Liver (tissue), 3 donors: ENCODE data around the gene SYF2.
"Not testable (repeated sequence)": the region's sequence is repeated elsewhere in the genome, so short reads cannot be mapped to it uniquely, and the experiment has no call there.

Experiments used
- EGR1 ChIP-seq, 2 donors: IDR thresholded peaks; 2 replicates each; pipeline ENCODE4 v1.6.1; 2016 to 2018; ENCODE audit warnings: antibody characterized with exemption in 2 of 2, low read depth in 2 of 2
- FOXA1 ChIP-seq: IDR thresholded peaks from 2 replicates; pipeline ENCODE4 v1.6.1; 2016; ENCODE audit warnings: antibody characterized with exemption
- GABPA ChIP-seq, 2 donors: IDR thresholded peaks in 1 of 2; conservative IDR thresholded peaks in 1 of 2; 2 replicates each; pipeline ENCODE4 v1.6.1; 2016; ENCODE audit warnings: antibody characterized with exemption in 2 of 2, mild to moderate bottlenecking in 1 of 2, moderate library complexity in 1 of 2
- JUND ChIP-seq, 2 donors: IDR thresholded peaks; 2 replicates each; pipeline ENCODE4 v1.6.1; 2016; ENCODE audit warnings: antibody characterized with exemption in 2 of 2
- TAF1 ChIP-seq: conservative IDR thresholded peaks from 2 replicates; pipeline ENCODE4 v1.6.1; 2016; ENCODE audit warnings: antibody characterized with exemption, mild to moderate bottlenecking
- YY1 ChIP-seq: IDR thresholded peaks from 2 replicates; pipeline ENCODE4 v1.6.1; 2016; ENCODE audit warnings: antibody characterized with exemption, mild to moderate bottlenecking
- TF ChIP-seq, protein P1 (sequence below): fragments of 150-350 bp; IDR thresholded peaks from 2 replicates; pipeline ENCODE4 v1.5.1; 2017; ENCODE audit warnings: improper control_type of control experiment, low read depth, low read length; ENCODE audit not compliant: missing input control
- TF ChIP-seq, protein P2 (sequence below): IDR thresholded peaks from 2 replicates; pipeline ENCODE4 v1.6.1; 2016; ENCODE audit warnings: antibody characterized with exemption
- TF ChIP-seq, protein P3 (sequence below): IDR thresholded peaks from 2 replicates; pipeline ENCODE4 v1.6.1; 2016; ENCODE audit warnings: antibody characterized with exemption
- donor health status: healthy.
- donor health status: healthy.

DNA sequence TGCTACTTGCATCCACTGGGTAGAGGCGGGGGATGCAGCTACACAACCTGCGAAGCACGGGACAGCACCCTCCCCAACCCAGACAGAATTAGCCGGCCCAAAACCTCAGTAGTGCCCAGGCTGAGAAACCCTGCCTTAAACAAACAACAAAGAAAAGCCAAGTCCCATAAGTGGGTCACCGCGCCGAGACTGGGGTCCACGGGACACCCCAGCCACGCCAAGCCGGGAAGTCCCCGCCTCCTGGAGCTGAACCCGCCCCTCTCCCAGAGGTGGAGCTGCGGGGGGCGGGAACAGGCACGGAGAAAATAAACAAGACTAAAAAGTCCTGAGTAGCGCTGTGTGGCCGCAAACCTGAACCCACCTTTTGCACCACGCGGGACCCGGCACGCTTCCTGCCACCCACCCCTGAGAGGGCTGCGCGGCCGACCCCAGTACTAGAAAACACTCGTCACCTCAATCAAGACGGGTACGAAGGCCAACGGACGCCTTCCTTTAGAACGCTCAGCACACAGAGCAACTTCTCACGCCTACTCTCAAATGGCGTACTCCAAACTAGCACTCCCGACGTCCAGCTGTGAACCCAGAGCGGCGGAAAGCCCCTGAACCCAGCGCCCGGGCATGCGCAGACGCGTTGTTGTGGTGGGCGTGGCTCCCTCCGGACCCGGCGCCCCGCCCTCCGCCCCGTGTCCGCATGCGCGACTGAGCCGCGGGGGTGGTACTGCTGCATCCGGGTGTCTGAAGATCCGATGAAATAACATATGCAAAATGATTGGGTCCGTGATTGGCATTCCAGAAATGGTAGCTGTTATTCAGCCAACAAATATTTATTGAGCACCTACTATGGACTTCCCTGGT is 35.2 kb upstream of the SYF2 start:
- TF ChIP-seq, protein P1, sequence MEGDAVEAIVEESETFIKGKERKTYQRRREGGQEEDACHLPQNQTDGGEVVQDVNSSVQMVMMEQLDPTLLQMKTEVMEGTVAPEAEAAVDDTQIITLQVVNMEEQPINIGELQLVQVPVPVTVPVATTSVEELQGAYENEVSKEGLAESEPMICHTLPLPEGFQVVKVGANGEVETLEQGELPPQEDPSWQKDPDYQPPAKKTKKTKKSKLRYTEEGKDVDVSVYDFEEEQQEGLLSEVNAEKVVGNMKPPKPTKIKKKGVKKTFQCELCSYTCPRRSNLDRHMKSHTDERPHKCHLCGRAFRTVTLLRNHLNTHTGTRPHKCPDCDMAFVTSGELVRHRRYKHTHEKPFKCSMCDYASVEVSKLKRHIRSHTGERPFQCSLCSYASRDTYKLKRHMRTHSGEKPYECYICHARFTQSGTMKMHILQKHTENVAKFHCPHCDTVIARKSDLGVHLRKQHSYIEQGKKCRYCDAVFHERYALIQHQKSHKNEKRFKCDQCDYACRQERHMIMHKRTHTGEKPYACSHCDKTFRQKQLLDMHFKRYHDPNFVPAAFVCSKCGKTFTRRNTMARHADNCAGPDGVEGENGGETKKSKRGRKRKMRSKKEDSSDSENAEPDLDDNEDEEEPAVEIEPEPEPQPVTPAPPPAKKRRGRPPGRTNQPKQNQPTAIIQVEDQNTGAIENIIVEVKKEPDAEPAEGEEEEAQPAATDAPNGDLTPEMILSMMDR = not testable (repeated sequence)
- TF ChIP-seq, protein P2, sequence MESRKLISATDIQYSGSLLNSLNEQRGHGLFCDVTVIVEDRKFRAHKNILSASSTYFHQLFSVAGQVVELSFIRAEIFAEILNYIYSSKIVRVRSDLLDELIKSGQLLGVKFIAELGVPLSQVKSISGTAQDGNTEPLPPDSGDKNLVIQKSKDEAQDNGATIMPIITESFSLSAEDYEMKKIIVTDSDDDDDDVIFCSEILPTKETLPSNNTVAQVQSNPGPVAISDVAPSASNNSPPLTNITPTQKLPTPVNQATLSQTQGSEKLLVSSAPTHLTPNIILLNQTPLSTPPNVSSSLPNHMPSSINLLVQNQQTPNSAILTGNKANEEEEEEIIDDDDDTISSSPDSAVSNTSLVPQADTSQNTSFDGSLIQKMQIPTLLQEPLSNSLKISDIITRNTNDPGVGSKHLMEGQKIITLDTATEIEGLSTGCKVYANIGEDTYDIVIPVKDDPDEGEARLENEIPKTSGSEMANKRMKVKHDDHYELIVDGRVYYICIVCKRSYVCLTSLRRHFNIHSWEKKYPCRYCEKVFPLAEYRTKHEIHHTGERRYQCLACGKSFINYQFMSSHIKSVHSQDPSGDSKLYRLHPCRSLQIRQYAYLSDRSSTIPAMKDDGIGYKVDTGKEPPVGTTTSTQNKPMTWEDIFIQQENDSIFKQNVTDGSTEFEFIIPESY = not testable (repeated sequence)
- not testable (repeated sequence) for TF ChIP-seq JUND (IDR thresholded peaks at IDR 0.05); YY1; GABPA (IDR thresholded peaks at IDR 0.05 in 1 of 2, conservative IDR thresholded peaks at IDR 0.05 in 1 of 2); FOXA1; TAF1
- TF ChIP-seq, protein P3, sequence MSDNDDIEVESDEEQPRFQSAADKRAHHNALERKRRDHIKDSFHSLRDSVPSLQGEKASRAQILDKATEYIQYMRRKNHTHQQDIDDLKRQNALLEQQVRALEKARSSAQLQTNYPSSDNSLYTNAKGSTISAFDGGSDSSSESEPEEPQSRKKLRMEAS = not testable (repeated sequence)
- peak in 1 of 2 donors; percentile 34 for TF ChIP-seq EGR1 (IDR thresholded peaks at IDR 0.05; ENCODE audit: low read depth in 2 of 2)
